ENCODE data around the gene STK17A.
"Not testable (repeated sequence)": the region's sequence is repeated elsewhere in the genome, so short reads cannot be mapped to it uniquely, and the experiment has no call there.

STK17A gene

GRCh38 chr7:43569424-43569823, 13.5 kb upstream of the STK17A start:
- DNase-seq = peak; percentile 44

GRCh38 chr7:43570688-43571365, 12.1 kb upstream of the STK17A start:
- no peak for DNase-seq

GRCh38 chr7:43572516-43573049, 10.3 kb upstream of the STK17A start:
- DNase-seq = peak; percentile 83

GRCh38 chr7:43573832-43574231, 9.1 kb upstream of the STK17A start:
- not testable (repeated sequence) for DNase-seq

- no peak for DNase-seq
These were observed 7.4 kb upstream of the STK17A start for GRCh38 chr7:43575506-43575905.

- DNase-seq = no peak
These were observed 6.7 kb upstream of the STK17A start for GRCh38 chr7:43576241-43576640.

GRCh38 chr7:43577485-43577951, 5.4 kb upstream of the STK17A start:
- no peak for DNase-seq

- DNase-seq = peak; percentile 72
These were observed 701 bp downstream of the STK17A start for GRCh38 chr7:43583424-43584194.

- peak; percentile 57 for DNase-seq
These were observed 1.3 kb downstream of the STK17A start for GRCh38 chr7:43584195-43584586.

GRCh38 chr7:43584733-43585132, 1.8 kb downstream of the STK17A start:
- DNase-seq = not testable (repeated sequence)

GRCh38 chr7:43585562-43585961, 2.7 kb downstream of the STK17A start:
- no peak for DNase-seq

- peak; percentile 46 for DNase-seq
These were observed 3.5 kb downstream of the STK17A start for GRCh38 chr7:43586251-43586900.

- DNase-seq = no peak
These were observed 5.7 kb downstream of the STK17A start for GRCh38 chr7:43588477-43589132.

GRCh38 chr7:43589133-43589478, 6.2 kb downstream of the STK17A start:
- DNase-seq = no peak

- no peak for DNase-seq
These were observed 6.8 kb downstream of the STK17A start for GRCh38 chr7:43589728-43590127.

- DNase-seq = peak; percentile 77
These were observed 8.1 kb downstream of the STK17A start for GRCh38 chr7:43590862-43591557.

GRCh38 chr7:43591558-43592180, 8.8 kb downstream of the STK17A start:
- DNase-seq = no peak

- no peak for DNase-seq
These were observed 9.4 kb downstream of the STK17A start for GRCh38 chr7:43592326-43592725.

GRCh38 chr7:43593010-43593409, 10.1 kb downstream of the STK17A start:
- DNase-seq = no peak

- no peak for DNase-seq
These were observed 11.1 kb downstream of the STK17A start for GRCh38 chr7:43594020-43594419.

- DNase-seq = not testable (repeated sequence)
These were observed 13.5 kb downstream of the STK17A start for GRCh38 chr7:43596426-43596825.

- DNase-seq = no peak
These were observed 17.1 kb downstream of the STK17A start for GRCh38 chr7:43600056-43600455.

Data from activated CD4-positive, alpha-beta T cell treated with anti-CD3 and anti-CD28 coated beads, Interleukin-2, Interleukin-6, amounts not matched to agents 100 ng/mL and 50 ng/mL, durations not matched to agents 16 hours and 8 hours (primary cell).